ENCODE data around the gene RAB4B. TPM values are rescaled to one million over a fixed set of nuclear protein-coding genes. Genes with fewer than 3 reads are reported as not detected.

Gene RAB4B
- total and polyA plus RNA-seq, 2 of the 13 experiments (the other 11 are each of a cell fraction or from before 2014, with no cell fraction given): 3.3 to 5.4 TPM

DNA sequence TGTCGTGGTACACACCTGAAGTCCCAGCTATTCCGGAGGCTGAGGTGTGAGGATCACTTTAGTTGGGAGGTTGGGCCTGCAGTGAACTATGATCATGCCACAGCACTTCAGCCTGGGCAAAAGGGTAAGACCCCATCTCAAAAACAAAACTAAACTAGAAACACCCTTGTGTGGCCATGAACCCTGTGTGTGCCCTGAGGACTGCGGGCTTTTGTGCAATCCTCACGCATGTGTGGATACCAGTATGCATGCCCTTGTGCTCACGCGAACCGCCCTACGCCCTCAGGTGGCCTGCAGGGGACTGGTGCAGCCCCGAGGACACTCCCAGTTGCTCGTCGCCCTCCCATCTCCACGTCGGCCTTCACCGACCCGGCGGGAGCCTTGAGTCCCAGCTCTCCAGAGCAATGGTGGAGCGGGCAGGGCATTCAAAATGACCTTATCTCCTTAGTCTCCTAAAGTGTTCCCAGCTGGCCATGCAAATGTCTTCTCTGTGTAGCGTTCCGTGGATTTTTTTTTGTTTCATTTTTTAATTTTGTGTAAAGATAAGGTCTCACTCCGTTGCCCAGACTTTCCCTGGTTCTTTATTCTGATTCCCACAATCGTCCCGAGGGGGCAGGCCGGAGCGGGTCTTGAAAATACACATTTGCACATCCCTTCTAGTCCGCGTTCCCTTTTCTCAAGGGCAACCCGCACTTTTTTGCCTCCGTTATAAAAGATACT lies 20.1 kb downstream of the RAB4B start (continued):
- TF ChIP-seq ZFX (CRISPR knock-in tag; IDR thresholded peaks at IDR 0.05; ENCODE audit: low read depth) (peak; percentile 69), ARID5B (CRISPR knock-in tag; IDR thresholded peaks at IDR 0.05) (peak; percentile 60), CREB3 (CRISPR knock-in tag; IDR thresholded peaks at IDR 0.05) (0 out of 2 replicates have a peak, but pooled peaks have one; percentile 68), ZMYM2 (CRISPR knock-in tag; IDR thresholded peaks at IDR 0.05) (peak; percentile 36; the same call in 1 of the 2 replicates), JUN (CRISPR knock-in tag; IDR thresholded peaks at IDR 0.05) (peak; percentile 44; the same call in 1 of the 2 replicates), POGZ (CRISPR knock-in tag; IDR thresholded peaks at IDR 0.05) (peak; percentile 74; the same call in 1 of the 2 replicates), ZNF782 (CRISPR knock-in tag; IDR thresholded peaks at IDR 0.05; ENCODE audit: borderline replicate concordance) (no peak; the same call in 1 of the 2 replicates), ZNF724P (CRISPR knock-in tag; IDR thresholded peaks at IDR 0.05; ENCODE audit: borderline replicate concordance) (peak; percentile 47; the same call in 1 of the 2 replicates), KDM5B (CRISPR knock-in tag; IDR thresholded peaks at IDR 0.05; ENCODE audit: borderline replicate concordance) (peak; percentile 95), CCAR2 (optimal IDR thresholded peaks at IDR 0.05; ENCODE audit: low read depth, low read length) (no peak), ZNF501 (CRISPR knock-in tag; IDR thresholded peaks at IDR 0.05) (peak; percentile 72; the same call in 1 of the 2 replicates), MED1 (CRISPR knock-in tag; IDR thresholded peaks at IDR 0.05) (peak; percentile 78), HNRNPLL (IDR thresholded peaks at IDR 0.05; ENCODE audit: low read depth, low read length, poor library complexity, severe bottlenecking) (no peak), ZNF792 (CRISPR knock-in tag; IDR thresholded peaks at IDR 0.05) (0 out of 2 replicates have a peak, but pooled peaks have one; percentile 82)
- TF ChIP-seq, protein P1, sequence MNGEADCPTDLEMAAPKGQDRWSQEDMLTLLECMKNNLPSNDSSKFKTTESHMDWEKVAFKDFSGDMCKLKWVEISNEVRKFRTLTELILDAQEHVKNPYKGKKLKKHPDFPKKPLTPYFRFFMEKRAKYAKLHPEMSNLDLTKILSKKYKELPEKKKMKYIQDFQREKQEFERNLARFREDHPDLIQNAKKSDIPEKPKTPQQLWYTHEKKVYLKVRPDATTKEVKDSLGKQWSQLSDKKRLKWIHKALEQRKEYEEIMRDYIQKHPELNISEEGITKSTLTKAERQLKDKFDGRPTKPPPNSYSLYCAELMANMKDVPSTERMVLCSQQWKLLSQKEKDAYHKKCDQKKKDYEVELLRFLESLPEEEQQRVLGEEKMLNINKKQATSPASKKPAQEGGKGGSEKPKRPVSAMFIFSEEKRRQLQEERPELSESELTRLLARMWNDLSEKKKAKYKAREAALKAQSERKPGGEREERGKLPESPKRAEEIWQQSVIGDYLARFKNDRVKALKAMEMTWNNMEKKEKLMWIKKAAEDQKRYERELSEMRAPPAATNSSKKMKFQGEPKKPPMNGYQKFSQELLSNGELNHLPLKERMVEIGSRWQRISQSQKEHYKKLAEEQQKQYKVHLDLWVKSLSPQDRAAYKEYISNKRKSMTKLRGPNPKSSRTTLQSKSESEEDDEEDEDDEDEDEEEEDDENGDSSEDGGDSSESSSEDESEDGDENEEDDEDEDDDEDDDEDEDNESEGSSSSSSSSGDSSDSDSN (CRISPR knock-in tag; IDR thresholded peaks at IDR 0.05): peak; percentile 93
- TF ChIP-seq, protein P2, sequence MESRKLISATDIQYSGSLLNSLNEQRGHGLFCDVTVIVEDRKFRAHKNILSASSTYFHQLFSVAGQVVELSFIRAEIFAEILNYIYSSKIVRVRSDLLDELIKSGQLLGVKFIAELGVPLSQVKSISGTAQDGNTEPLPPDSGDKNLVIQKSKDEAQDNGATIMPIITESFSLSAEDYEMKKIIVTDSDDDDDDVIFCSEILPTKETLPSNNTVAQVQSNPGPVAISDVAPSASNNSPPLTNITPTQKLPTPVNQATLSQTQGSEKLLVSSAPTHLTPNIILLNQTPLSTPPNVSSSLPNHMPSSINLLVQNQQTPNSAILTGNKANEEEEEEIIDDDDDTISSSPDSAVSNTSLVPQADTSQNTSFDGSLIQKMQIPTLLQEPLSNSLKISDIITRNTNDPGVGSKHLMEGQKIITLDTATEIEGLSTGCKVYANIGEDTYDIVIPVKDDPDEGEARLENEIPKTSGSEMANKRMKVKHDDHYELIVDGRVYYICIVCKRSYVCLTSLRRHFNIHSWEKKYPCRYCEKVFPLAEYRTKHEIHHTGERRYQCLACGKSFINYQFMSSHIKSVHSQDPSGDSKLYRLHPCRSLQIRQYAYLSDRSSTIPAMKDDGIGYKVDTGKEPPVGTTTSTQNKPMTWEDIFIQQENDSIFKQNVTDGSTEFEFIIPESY (CRISPR knock-in tag; IDR thresholded peaks at IDR 0.05): 0 out of 2 replicates have a peak, but pooled peaks have one; percentile 38
- TF ChIP-seq, protein P3, sequence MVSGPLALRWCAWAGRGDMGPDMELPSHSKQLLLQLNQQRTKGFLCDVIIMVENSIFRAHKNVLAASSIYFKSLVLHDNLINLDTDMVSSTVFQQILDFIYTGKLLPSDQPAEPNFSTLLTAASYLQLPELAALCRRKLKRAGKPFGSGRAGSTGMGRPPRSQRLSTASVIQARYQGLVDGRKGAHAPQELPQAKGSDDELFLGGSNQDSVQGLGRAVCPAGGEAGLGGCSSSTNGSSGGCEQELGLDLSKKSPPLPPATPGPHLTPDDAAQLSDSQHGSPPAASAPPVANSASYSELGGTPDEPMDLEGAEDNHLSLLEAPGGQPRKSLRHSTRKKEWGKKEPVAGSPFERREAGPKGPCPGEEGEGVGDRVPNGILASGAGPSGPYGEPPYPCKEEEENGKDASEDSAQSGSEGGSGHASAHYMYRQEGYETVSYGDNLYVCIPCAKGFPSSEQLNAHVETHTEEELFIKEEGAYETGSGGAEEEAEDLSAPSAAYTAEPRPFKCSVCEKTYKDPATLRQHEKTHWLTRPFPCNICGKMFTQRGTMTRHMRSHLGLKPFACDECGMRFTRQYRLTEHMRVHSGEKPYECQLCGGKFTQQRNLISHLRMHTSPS (CRISPR knock-in tag; IDR thresholded peaks at IDR 0.05; ENCODE audit: low read depth): peak; percentile 77
